GM21423 (cell line): ENCODE results near the gene FAM81B.

Source experiments
- ATAC-seq: cut with Tn5 transposase; IDR thresholded peaks from one replicate; pipeline ENCODE4 v1.9.1; 2021; ENCODE audit warnings: mild to moderate bottlenecking, moderate library complexity; ENCODE audit not compliant: unreplicated experiment

FAM81B gene

GRCh38 chr5:95454536-95454935, 63.4 kb downstream of the FAM81B start:
- ATAC-seq: no peak

- ATAC-seq: no peak
Measured at GRCh38 chr5:95460665-95461064, 69.5 kb downstream of the FAM81B start.

- ATAC-seq: no peak
Measured at GRCh38 chr5:95471487-95471886, 80.3 kb downstream of the FAM81B start.

- ATAC-seq: no peak
Measured at GRCh38 chr5:95471942-95472341, 80.8 kb downstream of the FAM81B start.

GRCh38 chr5:95484421-95484820, 93.3 kb downstream of the FAM81B start:
- no peak for ATAC-seq

- ATAC-seq: no peak
Measured at GRCh38 chr5:95486191-95486590, 95.0 kb downstream of the FAM81B start.

GRCh38 chr5:95487880-95488279, 96.7 kb downstream of the FAM81B start:
- ATAC-seq: no peak
